CD14-positive monocyte (primary cell): ENCODE results near the gene TAP1. TPM values are rescaled to one million over a fixed set of nuclear protein-coding genes. Genes with fewer than 3 reads are reported as not detected.

Experiments
- DNase-seq, 3 donors: peaks; one replicate each; pipeline ENCODE4 v3.0.0-alpha.2; 2011 to 2022
- H2AFZ ChIP-seq: 2 replicates; pipeline ENCODE4 v1.6.0; 2012; ENCODE audit warnings: mild to moderate bottlenecking, low read depth, low read length, inconsistent platforms; ENCODE audit not compliant: insufficient read depth, poor library complexity, severe bottlenecking
- H3K27ac ChIP-seq, 2 donors: 1 replicate in 1 of 2; 2 replicates in 1 of 2; pipeline ENCODE4 v1.5.1; 2012 to 2013; ENCODE audit warnings: low read length in 2 of 2, control low read depth in 1 of 2, inconsistent platforms in 1 of 2, low read depth in 1 of 2, mild to moderate bottlenecking in 1 of 2
- H3K27me3 ChIP-seq, 2 donors: one replicate each; pipeline versions ENCODE4 v1.6.0 to v1.6.1; 2011 to 2013; ENCODE audit warnings: low read length in 2 of 2; ENCODE audit not compliant: control insufficient read depth in 2 of 2, insufficient read depth in 2 of 2
- H3K36me3 ChIP-seq, 2 donors: replicated peaks in 1 of 2; 1 replicate in 1 of 2; 2 replicates in 1 of 2; pipeline versions ENCODE4 v1.5.1 to v1.6.1; 2012 to 2013; ENCODE audit warnings: low read length in 2 of 2, control low read depth in 1 of 2, inconsistent platforms in 1 of 2, mild to moderate bottlenecking in 1 of 2; ENCODE audit not compliant: insufficient read depth in 2 of 2, control insufficient read depth in 1 of 2
- H3K4me1 ChIP-seq, 2 donors: 1 replicate in 1 of 2; 2 replicates in 1 of 2; pipeline versions ENCODE4 v1.5.1 to v1.6.1; 2012 to 2013; ENCODE audit warnings: low read length in 2 of 2, control low read depth in 1 of 2, inconsistent platforms in 1 of 2, mild to moderate bottlenecking in 1 of 2, moderate library complexity in 1 of 2; ENCODE audit not compliant: insufficient read depth in 2 of 2, control insufficient read depth in 1 of 2
- H3K4me2 ChIP-seq: replicated peaks from 2 replicates; pipeline ENCODE3; 2012; ENCODE audit warnings: low read length, moderate library complexity, mild to moderate bottlenecking; ENCODE audit not compliant: poor library complexity, severe bottlenecking; ENCODE audit errors: extremely low read depth
- H3K4me3 ChIP-seq, 3 experiments: fragments of 200-600 bp in 1 of 3; sonication (generic) in 1 of 3; replicated peaks in 1 of 3; 1 replicate in 2 of 3; 2 replicates in 1 of 3; pipeline ENCODE4 v1.5.1; 2011 to 2013; ENCODE audit warnings: low read length in 3 of 3, mild to moderate bottlenecking in 3 of 3, control low read depth in 2 of 3, low read depth in 2 of 3, inconsistent platforms in 1 of 3, moderate library complexity in 1 of 3
- H3K79me2 ChIP-seq: 2 replicates; pipeline ENCODE4 v1.6.0; 2012; ENCODE audit warnings: mild to moderate bottlenecking, control low read depth, inconsistent platforms, low read length, moderate library complexity; ENCODE audit not compliant: insufficient read depth
- H3K9ac ChIP-seq: 2 replicates; pipeline ENCODE4 v1.6.0; 2017; ENCODE audit warnings: low read length, mild to moderate bottlenecking; ENCODE audit not compliant: insufficient read depth, poor library complexity, severe bottlenecking
- H3K9me3 ChIP-seq, 2 donors: replicated peaks in 1 of 2; 1 replicate in 1 of 2; 2 replicates in 1 of 2; pipeline versions ENCODE4 v1.5.1 to v1.6.1; 2012 to 2013; ENCODE audit warnings: low read length in 2 of 2, control low read depth in 1 of 2; ENCODE audit not compliant: control insufficient read depth in 1 of 2, insufficient read depth in 1 of 2
- H4K20me1 ChIP-seq: 2 replicates; pipeline ENCODE4 v1.6.0; 2012; ENCODE audit warnings: mild to moderate bottlenecking, low read length, control low read depth, moderate library complexity; ENCODE audit not compliant: insufficient read depth
- H3K27ac Mint-ChIP-seq, 7 donors: one replicate each; pipeline ENCODE4 v1.8.0; 2020; ENCODE audit warnings: mild to moderate bottlenecking in 7 of 7, mixed read lengths in 7 of 7, moderate library complexity in 6 of 7, inconsistent platforms in 2 of 7
- H3K27me3 Mint-ChIP-seq, 3 donors: one replicate each; pipeline ENCODE4 v1.8.0; 2021 to 2022; ENCODE audit warnings: low read depth in 3 of 3, mild to moderate bottlenecking in 3 of 3, mixed read lengths in 3 of 3, moderate library complexity in 3 of 3, inconsistent platforms in 1 of 3
- H3K36me3 Mint-ChIP-seq, 2 donors: one replicate each; pipeline ENCODE4 v1.8.0; 2020; ENCODE audit warnings: mixed read lengths in 2 of 2, inconsistent platforms in 1 of 2, mild to moderate bottlenecking in 1 of 2
- H3K4me1 Mint-ChIP-seq: one replicate; pipeline ENCODE4 v1.8.0; 2020; ENCODE audit warnings: mild to moderate bottlenecking, mixed read lengths
- H3K4me3 Mint-ChIP-seq, 2 donors: one replicate each; pipeline ENCODE4 v1.8.0; 2020; ENCODE audit warnings: mild to moderate bottlenecking in 2 of 2, mixed read lengths in 2 of 2, moderate library complexity in 1 of 2
- H3K9me3 Mint-ChIP-seq, 7 donors: one replicate each; pipeline ENCODE4 v1.8.0; 2020 to 2022; ENCODE audit warnings: mixed read lengths in 7 of 7, mild to moderate bottlenecking in 6 of 7, moderate library complexity in 6 of 7, inconsistent platforms in 2 of 7
- WGBS: methylation state at CpG from one replicate; pipeline ENCODE4 v1.1.5; 2013; ENCODE audit warnings: missing lambda C conversion rate; ENCODE audit not compliant: insufficient coverage; 5-methylcytosine and 5-hydroxymethylcytosine counted together
- intact Hi-C, 2 donors: fragments of 100-400 bp; cut with micrococcal nuclease; formaldehyde crosslinking; loops; one replicate each; pipeline versions ENCODE4 v1.15.0 to v1.15.1; 2023
- polyA plus RNA-seq, 3 donors: library from polyadenylated mRNA; depleted of rRNA in 1 of 3; unstranded in 2 of 3; stranded (reverse) in 1 of 3; fragments of 300-500 nt in 2 of 3; fragments of >200 nt in 1 of 3; fragmentation: Illumina TruSeq in 2 of 3; gene quantifications; 1 replicate in 2 of 3; 2 replicates in 1 of 3; pipeline ENCODE4 v1.2.3, GENCODE V29; 2012 to 2021
- TF ChIP-seq, protein P1 (sequence below): fragments of 200-600 bp; IDR thresholded peaks from one replicate; pipeline ENCODE4 v1.8.0; 2022; ENCODE audit warnings: antibody characterized with exemption, mild to moderate bottlenecking

Gene TAP1
- polyA plus RNA-seq, 3 donors, result 119 to 221 (median 204) TPM

DNA sequence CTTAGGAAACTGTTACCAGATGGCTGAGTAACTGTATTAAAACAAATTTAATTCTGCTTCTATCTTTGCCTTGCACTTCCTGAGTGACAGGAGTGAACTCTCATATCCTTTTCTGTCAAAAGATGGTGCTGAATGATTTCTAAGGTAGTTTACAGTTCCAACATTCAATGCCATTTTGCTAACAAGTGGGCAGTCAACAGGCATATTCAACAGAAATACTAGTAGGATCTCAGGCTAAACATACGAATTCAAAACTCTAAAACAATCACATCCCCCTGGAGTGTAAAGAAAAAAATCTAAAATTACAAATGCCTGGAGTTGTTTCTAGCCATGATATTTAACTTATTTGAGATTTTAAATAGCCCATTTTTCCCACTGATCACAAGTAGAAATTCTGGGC is 7.2 kb upstream of the TAP1 start:
- H3K4me3 Mint-ChIP-seq, result no peak overlapping the region
- DNase-seq, result no peak
- WGBS, result no CpG with 5 or more reads among the region's 1 CpG
- H3K4me1 Mint-ChIP-seq, result peaks cover 32% of the 10 kb centered on the region
- no peak overlapping the region for H3K27ac ChIP-seq
- H2AFZ ChIP-seq, result no peak overlapping the region
- H3K36me3 ChIP-seq, result peaks cover 47 to 70% of the 10 kb centered on the region in 2 donors
- H3K9ac ChIP-seq, result no peak overlapping the region
- no peaks in the 10 kb centered on the region for H3K9me3 ChIP-seq
- H3K4me3 ChIP-seq, result no peak overlapping the region
- no peak overlapping the region for H3K4me2 ChIP-seq
- H3K27me3 Mint-ChIP-seq, result peaks cover 0 to 1% (median 0%) of the 10 kb centered on the region in 3 donors
- H3K4me1 ChIP-seq, result peaks cover 15 to 19% of the 10 kb centered on the region in 2 donors
- H3K27me3 ChIP-seq, result no peaks in the 10 kb centered on the region
- H3K9me3 Mint-ChIP-seq, result peaks cover 0 to 3% (median 0%) of the 10 kb centered on the region in 7 donors
- H3K36me3 Mint-ChIP-seq, result peaks cover 58 to 64% of the 10 kb centered on the region in 2 donors
- intact Hi-C loops, result loop anchor here in 1 of 2 donors (10.0 kb wide), 1 partner anchor 456 kb away; the partner anchor contains the start of gene BTNL2
- peaks cover 16% of the 10 kb centered on the region for H3K79me2 ChIP-seq
- TF ChIP-seq, protein P1, sequence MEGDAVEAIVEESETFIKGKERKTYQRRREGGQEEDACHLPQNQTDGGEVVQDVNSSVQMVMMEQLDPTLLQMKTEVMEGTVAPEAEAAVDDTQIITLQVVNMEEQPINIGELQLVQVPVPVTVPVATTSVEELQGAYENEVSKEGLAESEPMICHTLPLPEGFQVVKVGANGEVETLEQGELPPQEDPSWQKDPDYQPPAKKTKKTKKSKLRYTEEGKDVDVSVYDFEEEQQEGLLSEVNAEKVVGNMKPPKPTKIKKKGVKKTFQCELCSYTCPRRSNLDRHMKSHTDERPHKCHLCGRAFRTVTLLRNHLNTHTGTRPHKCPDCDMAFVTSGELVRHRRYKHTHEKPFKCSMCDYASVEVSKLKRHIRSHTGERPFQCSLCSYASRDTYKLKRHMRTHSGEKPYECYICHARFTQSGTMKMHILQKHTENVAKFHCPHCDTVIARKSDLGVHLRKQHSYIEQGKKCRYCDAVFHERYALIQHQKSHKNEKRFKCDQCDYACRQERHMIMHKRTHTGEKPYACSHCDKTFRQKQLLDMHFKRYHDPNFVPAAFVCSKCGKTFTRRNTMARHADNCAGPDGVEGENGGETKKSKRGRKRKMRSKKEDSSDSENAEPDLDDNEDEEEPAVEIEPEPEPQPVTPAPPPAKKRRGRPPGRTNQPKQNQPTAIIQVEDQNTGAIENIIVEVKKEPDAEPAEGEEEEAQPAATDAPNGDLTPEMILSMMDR, result no peak
- H3K27ac Mint-ChIP-seq, result no peak overlapping the region
- peaks cover 18% of the 10 kb centered on the region for H4K20me1 ChIP-seq

DNA sequence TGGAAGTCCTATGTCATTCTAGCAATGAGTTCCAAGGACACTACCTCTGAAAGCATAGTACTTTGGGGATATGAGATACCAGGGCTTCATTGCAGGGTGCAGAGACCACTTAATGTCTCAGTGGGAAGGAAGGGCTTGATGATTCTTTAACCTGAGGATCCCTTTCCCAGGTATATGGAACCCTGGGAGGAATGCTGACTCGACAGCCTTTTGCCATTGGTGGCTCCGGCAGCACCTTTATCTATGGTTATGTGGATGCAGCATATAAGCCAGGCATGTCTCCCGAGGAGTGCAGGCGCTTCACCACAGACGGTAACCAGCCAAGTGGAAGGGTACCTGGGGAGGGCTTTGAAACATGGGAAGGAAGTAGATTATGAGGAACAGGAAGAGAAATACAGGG is 4.7 kb upstream of the TAP1 start:
- Histone ChIP-seq H3K4me1 (peaks cover 27 to 31% of the 10 kb centered on the region in 2 donors), H3K4me2 (no peak overlapping the region), H3K9ac (no peak overlapping the region), H3K79me2 (peaks cover 38% of the 10 kb centered on the region), H2AFZ (no peak overlapping the region), H3K4me3 (no peak overlapping the region), H3K27ac (peak overlapping the region; percentile 4 to 37), H3K36me3 (peaks cover 47 to 67% of the 10 kb centered on the region in 2 donors), H3K27me3 (no peaks in the 10 kb centered on the region), H4K20me1 (peaks cover 22% of the 10 kb centered on the region), H3K9me3 (no peaks in the 10 kb centered on the region)
- H3K36me3 Mint-ChIP-seq, result peaks cover 55 to 64% of the 10 kb centered on the region in 2 donors
- no peak for DNase-seq
- no peak overlapping the region for H3K4me3 Mint-ChIP-seq
- intact Hi-C loops, result no loop called here
- peaks cover 38% of the 10 kb centered on the region for H3K4me1 Mint-ChIP-seq
- peaks cover 0 to 6% (median 0%) of the 10 kb centered on the region in 7 donors for H3K9me3 Mint-ChIP-seq
- WGBS, result 80% methylated on average over 5 of the region's 5 CpGs
- H3K27ac Mint-ChIP-seq, result peak overlapping the region in 6 of 7 donors; percentile 69 to 89 (median 82)
- H3K27me3 Mint-ChIP-seq, result peaks cover 0 to 2% (median 1%) of the 10 kb centered on the region in 3 donors
- TF ChIP-seq, protein P1, result no peak
